GM18858 (cell line): ENCODE results near the gene CCDC63.
"Not testable (repeated sequence)": the region's sequence is repeated elsewhere in the genome, so short reads cannot be mapped to it uniquely, and the experiment has no call there.

Experiments used
- ATAC-seq: cut with Tn5 transposase; IDR thresholded peaks from one replicate; pipeline ENCODE4 v1.9.1; 2021; ENCODE audit not compliant: unreplicated experiment

CCDC63 gene

GRCh38 chr12:110844131-110844530 lies 2.7 kb upstream of the CCDC63 start:
- no peak for ATAC-seq

DNA sequence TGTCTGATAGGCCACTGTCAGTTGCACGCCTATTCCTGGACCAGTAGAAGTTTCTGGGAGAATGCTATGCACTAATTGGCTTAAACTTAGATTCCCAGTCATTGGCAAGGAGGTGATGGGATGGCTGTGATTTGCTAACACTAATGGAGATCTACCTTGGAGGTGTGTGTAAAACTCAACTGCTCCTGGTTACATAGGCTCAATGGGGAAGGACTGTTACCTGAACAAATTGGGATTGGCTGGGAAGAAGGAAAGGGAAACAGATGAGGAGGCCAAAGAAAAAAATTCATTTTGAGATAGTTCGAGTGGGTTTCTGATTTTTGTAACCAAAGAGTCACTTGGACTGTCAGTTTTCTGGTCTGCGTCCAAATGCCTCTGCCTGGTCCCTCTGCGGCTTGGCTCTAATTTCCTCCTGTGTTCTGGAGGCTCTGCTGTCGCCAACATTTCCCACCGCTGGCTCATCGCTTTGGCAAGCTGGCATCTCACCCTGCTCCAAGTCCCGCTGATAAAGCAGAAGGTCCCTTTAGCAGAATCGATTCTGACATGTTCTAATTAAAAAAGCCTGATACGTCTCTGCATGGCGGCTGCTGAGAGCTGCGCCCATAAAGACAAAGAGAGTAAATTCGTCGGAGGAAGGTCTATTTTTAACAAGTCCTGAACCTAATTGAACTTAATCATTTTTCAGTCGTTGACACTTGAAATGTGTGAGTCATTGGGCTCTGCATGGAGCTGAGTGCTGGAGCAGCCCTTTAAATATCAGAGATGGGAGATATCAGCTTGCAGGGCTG lies 2.0 kb upstream of the CCDC63 start:
- no peak for ATAC-seq

- ATAC-seq: no peak
These were observed 1.5 kb upstream of the CCDC63 start for GRCh38 chr12:110845339-110845682.

GRCh38 chr12:110848314-110848923 lies 1.6 kb downstream of the CCDC63 start:
- ATAC-seq: no peak

DNA sequence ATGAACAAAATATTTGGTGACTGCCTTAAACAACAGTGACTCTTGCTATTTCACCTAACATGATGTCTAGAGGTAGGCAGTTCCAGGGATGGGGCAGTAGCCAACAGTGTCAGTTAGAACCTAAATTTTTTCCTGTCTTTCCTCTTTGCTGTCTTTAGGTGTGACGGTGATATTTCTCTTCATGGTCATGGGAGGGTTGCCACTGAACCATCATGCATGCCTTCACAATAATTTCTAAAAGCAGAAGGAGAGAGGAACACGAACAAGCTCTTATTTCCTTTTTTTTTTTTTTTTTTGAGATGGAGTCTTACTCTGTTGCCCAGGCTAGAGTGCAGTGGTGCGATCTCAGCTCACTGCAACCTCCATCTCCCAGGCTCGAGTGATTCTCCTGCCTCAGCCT lies 2.4 kb downstream of the CCDC63 start:
- ATAC-seq: no peak

GRCh38 chr12:110849748-110850403 lies 3.1 kb downstream of the CCDC63 start:
- ATAC-seq: no peak

DNA sequence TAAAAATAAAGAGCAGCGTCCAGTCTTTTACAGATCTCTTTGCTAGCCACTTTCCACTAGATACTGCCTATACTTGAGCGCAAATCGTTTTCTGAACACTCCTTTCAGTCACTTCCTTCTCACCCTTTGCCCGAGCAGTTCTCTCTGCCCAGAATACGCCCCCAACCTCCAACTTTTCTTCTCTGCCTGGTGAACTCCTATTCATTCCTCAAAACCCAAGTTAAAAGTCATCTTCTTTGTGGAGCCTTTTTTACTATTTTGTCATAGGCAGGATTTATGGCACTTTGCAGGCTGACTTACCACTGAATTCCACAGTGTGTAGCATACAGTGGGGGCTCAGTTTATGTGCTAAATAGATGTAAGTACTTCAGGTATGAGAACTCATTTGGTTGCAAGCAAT lies 4.0 kb downstream of the CCDC63 start:
- ATAC-seq: no peak

GRCh38 chr12:110853836-110854235 lies 7.0 kb downstream of the CCDC63 start:
- ATAC-seq: no peak

- ATAC-seq: no peak
These were observed 9.8 kb downstream of the CCDC63 start for GRCh38 chr12:110856542-110856941.

GRCh38 chr12:110857528-110857927 lies 10.7 kb downstream of the CCDC63 start:
- no peak for ATAC-seq

DNA sequence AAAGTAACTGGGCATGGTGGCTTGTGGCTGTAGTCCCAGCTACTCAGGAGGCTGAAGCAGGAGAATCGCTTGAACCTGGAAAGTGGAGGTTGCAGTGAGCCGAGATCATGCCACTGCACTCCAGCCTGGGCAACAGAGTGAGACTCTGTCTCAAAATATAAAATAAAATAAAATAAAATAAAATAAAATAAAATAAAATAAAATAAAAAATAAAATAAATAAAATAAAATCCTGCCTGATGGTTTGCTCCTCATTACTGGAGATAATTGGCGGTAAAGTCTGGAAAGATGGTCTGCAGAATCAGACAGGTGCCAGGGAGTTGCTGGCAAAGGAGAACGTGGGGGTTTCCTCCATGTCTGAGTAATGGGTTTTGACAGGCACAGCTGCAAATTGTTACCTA lies 11.2 kb downstream of the CCDC63 start:
- not testable (repeated sequence) for ATAC-seq

GRCh38 chr12:110858848-110859247 lies 12.1 kb downstream of the CCDC63 start:
- no peak for ATAC-seq

GRCh38 chr12:110860833-110861296 lies 14.1 kb downstream of the CCDC63 start:
- no peak for ATAC-seq

- no peak for ATAC-seq
These were observed 14.9 kb downstream of the CCDC63 start for GRCh38 chr12:110861729-110862128.

DNA sequence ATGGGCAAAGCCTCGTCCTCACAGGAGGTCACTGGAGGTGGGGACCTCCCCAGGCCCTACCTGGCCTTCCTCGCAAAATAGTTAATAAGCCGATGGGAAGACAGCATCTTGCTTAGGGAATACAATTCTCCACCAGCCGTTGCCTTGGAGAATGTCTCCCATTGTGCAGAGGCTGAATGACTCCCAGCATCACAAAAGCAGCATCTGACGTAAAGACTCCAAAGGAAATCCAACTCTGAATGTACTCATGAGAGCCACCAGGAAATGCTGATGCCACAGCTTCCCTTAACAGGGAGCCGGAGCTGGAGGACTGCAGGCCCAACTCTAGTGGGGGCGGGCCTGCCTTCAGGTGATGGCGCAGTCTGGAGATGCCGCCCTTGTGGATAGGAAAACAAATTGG lies 15.5 kb downstream of the CCDC63 start:
- no peak for ATAC-seq

GRCh38 chr12:110863161-110863560 lies 16.4 kb downstream of the CCDC63 start:
- no peak for ATAC-seq

GRCh38 chr12:110865521-110865920 lies 18.7 kb downstream of the CCDC63 start:
- ATAC-seq: no peak

- ATAC-seq: no peak
These were observed 22.2 kb downstream of the CCDC63 start for GRCh38 chr12:110869026-110869425.

GRCh38 chr12:110869803-110870202 lies 23.0 kb downstream of the CCDC63 start:
- ATAC-seq: no peak

GRCh38 chr12:110872100-110872499 lies 25.3 kb downstream of the CCDC63 start:
- ATAC-seq: no peak

GRCh38 chr12:110874351-110874750 lies 27.6 kb downstream of the CCDC63 start:
- no peak for ATAC-seq

- ATAC-seq: no peak
These were observed 28.0 kb downstream of the CCDC63 start for GRCh38 chr12:110874781-110875180.
